Measurements from ENCODE around the gene TSPAN13. TPM values are rescaled to one million over a fixed set of nuclear protein-coding genes. Genes with fewer than 3 reads are reported as not detected.

TSPAN13 gene
- total RNA-seq, 3 donors from 2014 or later = 10.2 to 73.8 (median 42.6) TPM

GRCh38 chr7:16724344-16724743, 29.2 kb upstream of the TSPAN13 start:
- H3K4me1 ChIP-seq = no peaks in the 10 kb centered on the region
- H3K27ac ChIP-seq = no peak overlapping the region
- no peaks in the 10 kb centered on the region for H3K36me3 ChIP-seq
- no peak overlapping the region for H3K4me3 ChIP-seq
- TF ChIP-seq CTCF (IDR thresholded peaks at IDR 0.05) = no peak
- no peak for TF ChIP-seq POLR2A (IDR thresholded peaks at IDR 0.05)
- TF ChIP-seq POLR2AphosphoS5 (IDR thresholded peaks at IDR 0.05) = no peak
- intact Hi-C loops (cut with DNase I; ENCODE audit: low total_unique reads) = no loop called here
- no peaks in the 10 kb centered on the region for H3K27me3 ChIP-seq
- DNase-seq (ENCODE audit: low spot score in 2 of 2) = no peak
- H3K9me3 ChIP-seq = no peaks in the 10 kb centered on the region

GRCh38 chr7:16726189-16726588, 27.4 kb upstream of the TSPAN13 start:
- no peaks in the 10 kb centered on the region for H3K9me3 ChIP-seq
- H3K4me3 ChIP-seq = no peak overlapping the region
- DNase-seq (ENCODE audit: low spot score in 2 of 2) = no peak
- no peak overlapping the region for H3K27ac ChIP-seq
- H3K4me1 ChIP-seq = no peaks in the 10 kb centered on the region
- H3K27me3 ChIP-seq = no peaks in the 10 kb centered on the region
- H3K36me3 ChIP-seq = no peaks in the 10 kb centered on the region
- TF ChIP-seq CTCF (IDR thresholded peaks at IDR 0.05) (no peak), POLR2AphosphoS5 (IDR thresholded peaks at IDR 0.05) (no peak), POLR2A (IDR thresholded peaks at IDR 0.05) (no peak)
- intact Hi-C loops (cut with DNase I; ENCODE audit: low total_unique reads) = loop anchor here (5.0 kb wide), 1 partner anchor 956 kb away; no protein-coding TSS in a partner anchor

- Histone ChIP-seq H3K4me1 (no peaks in the 10 kb centered on the region), H3K27me3 (no peaks in the 10 kb centered on the region), H3K9me3 (no peaks in the 10 kb centered on the region), H3K27ac (no peak overlapping the region), H3K36me3 (no peaks in the 10 kb centered on the region), H3K4me3 (no peak overlapping the region)
- intact Hi-C loops (cut with DNase I; ENCODE audit: low total_unique reads) = loop anchor here (5.0 kb wide), 1 partner anchor 955 kb away; no protein-coding TSS in a partner anchor
- no peak for DNase-seq (ENCODE audit: low spot score in 2 of 2)
- TF ChIP-seq POLR2AphosphoS5 (IDR thresholded peaks at IDR 0.05) = no peak
- TF ChIP-seq POLR2A (IDR thresholded peaks at IDR 0.05) = no peak
These were observed 25.8 kb upstream of the TSPAN13 start for GRCh38 chr7:16727736-16728135.

- intact Hi-C loops (cut with DNase I; ENCODE audit: low total_unique reads) = loop anchor here (5.0 kb wide), 1 partner anchor 953 kb away; no protein-coding TSS in a partner anchor
- no peaks in the 10 kb centered on the region for H3K4me1 ChIP-seq
- no peak for DNase-seq (ENCODE audit: low spot score in 2 of 2)
These were observed 24.7 kb upstream of the TSPAN13 start for GRCh38 chr7:16728811-16729210.

GRCh38 chr7:16729541-16729940, 24.0 kb upstream of the TSPAN13 start:
- intact Hi-C loops (cut with DNase I; ENCODE audit: low total_unique reads) = loop anchor here (5.0 kb wide), 1 partner anchor 953 kb away; no protein-coding TSS in a partner anchor
- Histone ChIP-seq H3K4me1 (no peaks in the 10 kb centered on the region), H3K9me3 (no peaks in the 10 kb centered on the region), H3K4me3 (no peak overlapping the region), H3K27me3 (no peaks in the 10 kb centered on the region), H3K36me3 (no peaks in the 10 kb centered on the region), H3K27ac (no peak overlapping the region)
- no peak for TF ChIP-seq CTCF (IDR thresholded peaks at IDR 0.05)
- no peak for TF ChIP-seq POLR2A (IDR thresholded peaks at IDR 0.05)
- no peak for TF ChIP-seq POLR2AphosphoS5 (IDR thresholded peaks at IDR 0.05)
- no peak for DNase-seq (ENCODE audit: low spot score in 2 of 2)

More at GRCh38 chr7:16728811-16729210, 24.7 kb upstream of the TSPAN13 start:
- Histone ChIP-seq H3K27ac (no peak overlapping the region), H3K27me3 (no peaks in the 10 kb centered on the region), H3K36me3 (no peaks in the 10 kb centered on the region), H3K4me3 (no peak overlapping the region), H3K9me3 (no peaks in the 10 kb centered on the region)
- TF ChIP-seq POLR2AphosphoS5 (IDR thresholded peaks at IDR 0.05) = no peak
- TF ChIP-seq POLR2A (IDR thresholded peaks at IDR 0.05) = no peak
- no peak for TF ChIP-seq CTCF (IDR thresholded peaks at IDR 0.05)

- TF ChIP-seq POLR2A (IDR thresholded peaks at IDR 0.05) = no peak
- TF ChIP-seq CTCF (IDR thresholded peaks at IDR 0.05) = no peak
- no peak for TF ChIP-seq POLR2AphosphoS5 (IDR thresholded peaks at IDR 0.05)
- DNase-seq (ENCODE audit: low spot score in 2 of 2) = no peak
- Histone ChIP-seq H3K9me3 (no peaks in the 10 kb centered on the region), H3K27me3 (no peaks in the 10 kb centered on the region), H3K4me1 (no peaks in the 10 kb centered on the region), H3K27ac (no peak overlapping the region), H3K36me3 (no peaks in the 10 kb centered on the region), H3K4me3 (no peak overlapping the region)
- intact Hi-C loops (cut with DNase I; ENCODE audit: low total_unique reads) = no loop called here
These were observed 22.6 kb upstream of the TSPAN13 start for GRCh38 chr7:16730937-16731336.
